Activated CD4-positive, CD25-positive, alpha-beta regulatory T cell (primary cell): Measurements from ENCODE around the gene CHST8.

ENCODE experiments used
- DNase-seq, 4 experiments: peaks; one replicate each; lab custom pipeline; 2025; lab: John Stamatoyannopoulos, UW

CHST8 gene

GRCh38 chr19:33618884-33619283 is 2.9 kb upstream of the CHST8 start:
- no peak for DNase-seq

- DNase-seq = no peak
Measured at GRCh38 chr19:33620611-33621010, 1.1 kb upstream of the CHST8 start.

- DNase-seq = no peak
Measured at GRCh38 chr19:33621065-33621785, 528 bp upstream of the CHST8 start.

GRCh38 chr19:33622505-33622808 is 704 bp downstream of the CHST8 start:
- no peak for DNase-seq

- DNase-seq = no peak
Measured at GRCh38 chr19:33622809-33623511, 1.2 kb downstream of the CHST8 start.

GRCh38 chr19:33624586-33624985 is 2.8 kb downstream of the CHST8 start:
- no peak for DNase-seq

- no peak for DNase-seq
Measured at GRCh38 chr19:33627526-33627925, 5.8 kb downstream of the CHST8 start.

GRCh38 chr19:33627962-33628839 is 6.4 kb downstream of the CHST8 start:
- DNase-seq = no peak

GRCh38 chr19:33628921-33629825 is 7.4 kb downstream of the CHST8 start:
- no peak for DNase-seq

GRCh38 chr19:33629826-33630375 is 8.1 kb downstream of the CHST8 start:
- DNase-seq = no peak

GRCh38 chr19:33630880-33631608 is 9.3 kb downstream of the CHST8 start:
- DNase-seq = no peak

GRCh38 chr19:33631609-33631973 is 9.8 kb downstream of the CHST8 start:
- DNase-seq = no peak

- DNase-seq = no peak
Measured at GRCh38 chr19:33634361-33635091, 12.8 kb downstream of the CHST8 start.

- no peak for DNase-seq
Measured at GRCh38 chr19:33638167-33639034, 16.6 kb downstream of the CHST8 start.

GRCh38 chr19:33639035-33639681 is 17.4 kb downstream of the CHST8 start:
- DNase-seq = no peak

- DNase-seq = no peak
Measured at GRCh38 chr19:33640773-33641172, 19.0 kb downstream of the CHST8 start.

GRCh38 chr19:33641261-33641660 is 19.5 kb downstream of the CHST8 start:
- no peak for DNase-seq

GRCh38 chr19:33641956-33642498 is 20.3 kb downstream of the CHST8 start:
- DNase-seq = no peak
